Mammary epithelial cell (primary cell): Measurements from ENCODE around the gene GPR65.

Experiments
- CTCF ChIP-seq, 2 donors: IDR thresholded peaks in 1 of 2; conservative IDR thresholded peaks in 1 of 2; 2 replicates each; pipeline ENCODE4 v1.5.1; 2011 to 2012; ENCODE audit warnings: inconsistent platforms in 2 of 2, low read length in 2 of 2, mild to moderate bottlenecking in 2 of 2, control low read depth in 1 of 2, low read depth in 1 of 2; ENCODE audit not compliant: insufficient read depth in 1 of 2; ENCODE audit errors: extremely low read depth in 1 of 2
- EZH2 ChIP-seq: IDR thresholded peaks from 2 replicates; pipeline ENCODE4 v1.6.1; 2012; ENCODE audit warnings: low read length, inconsistent platforms, borderline replicate concordance

GRCh38 chr14:88008039-88008742 is 3.3 kb downstream of the GPR65 start:
- TF ChIP-seq CTCF (conservative IDR thresholded peaks at IDR 0.05 in 1 of 2, IDR thresholded peaks at IDR 0.05 in 1 of 2; ENCODE audit: extremely low read depth in 1 of 2, insufficient read depth in 1 of 2, low read depth in 1 of 2, low read length in 2 of 2): no peak
- no peak for TF ChIP-seq EZH2
